Measurements from ENCODE around the gene ERP44.
"Not testable (repeated sequence)": the region's sequence is repeated elsewhere in the genome, so short reads cannot be mapped to it uniquely, and the experiment has no call there.

ERP44 gene

GRCh38 chr9:100070104-100071041 is 28.4 kb downstream of the ERP44 start:
- TF ChIP-seq YY1 (IDR thresholded peaks at IDR 0.05; ENCODE audit: insufficient read depth, insufficient read length) (no peak), ZNF274 (IDR thresholded peaks at IDR 0.05; ENCODE audit: low read depth, low read length) (no peak), SUZ12 (IDR thresholded peaks at IDR 0.05; ENCODE audit: extremely low read depth, insufficient read depth, insufficient read length) (no peak)
- no peaks in the 10 kb centered on the region for H3K36me3 ChIP-seq (ENCODE audit: insufficient read depth, insufficient read length, low read length)
- no peak for DNase-seq (ENCODE audit: low read depth, low spot score)
- H3K4me1 ChIP-seq (ENCODE audit: insufficient read depth, insufficient read length): no peaks in the 10 kb centered on the region
- no peak overlapping the region for H3K4me3 ChIP-seq (ENCODE audit: insufficient read length, low read depth)
- no peaks in the 10 kb centered on the region for H3K27me3 ChIP-seq (ENCODE audit: insufficient read depth, insufficient read length)
- peaks cover 11% of the 10 kb centered on the region for H3K9me3 ChIP-seq (ENCODE audit: insufficient read depth, low read length)
- no peak overlapping the region for H3K9ac ChIP-seq (ENCODE audit: insufficient read length, low read depth)

DNA sequence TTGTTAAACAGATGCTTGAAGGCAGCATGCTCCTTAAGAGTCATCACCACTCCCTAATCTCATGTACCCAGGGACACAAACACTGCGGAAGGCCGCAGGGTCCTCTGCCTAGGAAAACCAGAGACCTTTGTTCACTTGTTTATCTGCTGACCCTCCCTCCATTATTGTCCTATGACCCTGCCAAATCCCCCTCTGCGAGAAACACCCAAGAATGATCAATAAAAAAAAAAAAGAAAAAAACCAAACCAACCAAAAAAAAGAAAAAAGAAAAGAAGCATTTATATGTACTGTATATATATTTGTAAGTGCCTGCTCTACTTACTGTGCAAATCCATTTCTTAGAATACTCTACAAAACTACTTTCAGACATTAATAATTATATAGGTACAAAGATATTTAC is 29.7 kb downstream of the ERP44 start:
- peaks cover 11% of the 10 kb centered on the region for H3K9me3 ChIP-seq (ENCODE audit: insufficient read depth, low read length)
- not testable (repeated sequence) for H3K4me3 ChIP-seq (ENCODE audit: insufficient read length, low read depth); H3K4me1 ChIP-seq (ENCODE audit: insufficient read depth, insufficient read length); H3K27me3 ChIP-seq (ENCODE audit: insufficient read depth, insufficient read length); H3K9ac ChIP-seq (ENCODE audit: insufficient read length, low read depth); H3K36me3 ChIP-seq (ENCODE audit: insufficient read depth, insufficient read length, low read length); DNase-seq (ENCODE audit: low read depth, low spot score)

- not testable (repeated sequence) for H3K4me1 ChIP-seq (ENCODE audit: insufficient read depth, insufficient read length); DNase-seq (ENCODE audit: low read depth, low spot score)
Observed at GRCh38 chr9:100067990-100068389, 30.8 kb downstream of the ERP44 start.

GRCh38 chr9:100066539-100066938 is 32.3 kb downstream of the ERP44 start:
- no peaks in the 10 kb centered on the region for H3K4me1 ChIP-seq (ENCODE audit: insufficient read depth, insufficient read length)
- no peaks in the 10 kb centered on the region for H3K36me3 ChIP-seq (ENCODE audit: insufficient read depth, insufficient read length, low read length)
- peaks cover 11% of the 10 kb centered on the region for H3K9me3 ChIP-seq (ENCODE audit: insufficient read depth, low read length)
- no peaks in the 10 kb centered on the region for H3K27me3 ChIP-seq (ENCODE audit: insufficient read depth, insufficient read length)
- TF ChIP-seq ZNF274 (IDR thresholded peaks at IDR 0.05; ENCODE audit: low read depth, low read length) (no peak), YY1 (IDR thresholded peaks at IDR 0.05; ENCODE audit: insufficient read depth, insufficient read length) (no peak), SUZ12 (IDR thresholded peaks at IDR 0.05; ENCODE audit: extremely low read depth, insufficient read depth, insufficient read length) (no peak)
- DNase-seq (ENCODE audit: low read depth, low spot score): no peak
- H3K4me3 ChIP-seq (ENCODE audit: insufficient read length, low read depth): no peak overlapping the region
- H3K9ac ChIP-seq (ENCODE audit: insufficient read length, low read depth): no peak overlapping the region

More at GRCh38 chr9:100067990-100068389, 30.8 kb downstream of the ERP44 start:
- not testable (repeated sequence) for H3K36me3 ChIP-seq (ENCODE audit: insufficient read depth, insufficient read length, low read length); H3K27me3 ChIP-seq (ENCODE audit: insufficient read depth, insufficient read length); H3K4me3 ChIP-seq (ENCODE audit: insufficient read length, low read depth); H3K9ac ChIP-seq (ENCODE audit: insufficient read length, low read depth)
- peaks cover 11% of the 10 kb centered on the region for H3K9me3 ChIP-seq (ENCODE audit: insufficient read depth, low read length)

- no peak for DNase-seq (ENCODE audit: low read depth, low spot score)
- TF ChIP-seq YY1 (IDR thresholded peaks at IDR 0.05; ENCODE audit: insufficient read depth, insufficient read length) (no peak), SUZ12 (IDR thresholded peaks at IDR 0.05; ENCODE audit: extremely low read depth, insufficient read depth, insufficient read length) (no peak), ZNF274 (IDR thresholded peaks at IDR 0.05; ENCODE audit: low read depth, low read length) (no peak)
- Histone ChIP-seq H3K36me3 (ENCODE audit: insufficient read depth, insufficient read length, low read length) (no peaks in the 10 kb centered on the region), H3K4me1 (ENCODE audit: insufficient read depth, insufficient read length) (no peaks in the 10 kb centered on the region), H3K9ac (ENCODE audit: insufficient read length, low read depth) (no peak overlapping the region), H3K27me3 (ENCODE audit: insufficient read depth, insufficient read length) (no peaks in the 10 kb centered on the region), H3K9me3 (ENCODE audit: insufficient read depth, low read length) (peaks cover 11% of the 10 kb centered on the region), H3K4me3 (ENCODE audit: insufficient read length, low read depth) (no peak overlapping the region)
Observed at GRCh38 chr9:100064872-100065581, 33.8 kb downstream of the ERP44 start.

GRCh38 chr9:100063185-100063584 is 35.6 kb downstream of the ERP44 start:
- Histone ChIP-seq H3K27me3 (ENCODE audit: insufficient read depth, insufficient read length) (no peaks in the 10 kb centered on the region), H3K4me1 (ENCODE audit: insufficient read depth, insufficient read length) (no peaks in the 10 kb centered on the region), H3K4me3 (ENCODE audit: insufficient read length, low read depth) (no peak overlapping the region), H3K9ac (ENCODE audit: insufficient read length, low read depth) (no peak overlapping the region), H3K9me3 (ENCODE audit: insufficient read depth, low read length) (peaks cover 5% of the 10 kb centered on the region; the same call in 1 of the 2 replicates), H3K36me3 (ENCODE audit: insufficient read depth, insufficient read length, low read length) (peaks cover 5% of the 10 kb centered on the region)
- no peak for DNase-seq (ENCODE audit: low read depth, low spot score)
- TF ChIP-seq YY1 (IDR thresholded peaks at IDR 0.05; ENCODE audit: insufficient read depth, insufficient read length) (no peak), ZNF274 (IDR thresholded peaks at IDR 0.05; ENCODE audit: low read depth, low read length) (no peak), SUZ12 (IDR thresholded peaks at IDR 0.05; ENCODE audit: extremely low read depth, insufficient read depth, insufficient read length) (no peak)

GRCh38 chr9:100062683-100063082 is 36.1 kb downstream of the ERP44 start:
- H3K9ac ChIP-seq (ENCODE audit: insufficient read length, low read depth); H3K4me1 ChIP-seq (ENCODE audit: insufficient read depth, insufficient read length); DNase-seq (ENCODE audit: low read depth, low spot score); H3K4me3 ChIP-seq (ENCODE audit: insufficient read length, low read depth); H3K27me3 ChIP-seq (ENCODE audit: insufficient read depth, insufficient read length); H3K9me3 ChIP-seq (ENCODE audit: insufficient read depth, low read length); H3K36me3 ChIP-seq (ENCODE audit: insufficient read depth, insufficient read length, low read length): not testable (repeated sequence)

Data from NT2/D1 (cell line).